Prostate gland (tissue), 2 donors: ENCODE data around the gene ZCWPW2.

Experiments used
- CTCF ChIP-seq, 4 experiments: fragments of 200-600 bp in 2 of 4; fragments of 450-650 bp in 2 of 4; sonication (generic) in 2 of 4; IDR thresholded peaks; 1 replicate in 3 of 4; 2 replicates in 1 of 4; pipeline ENCODE4 v1.5.1; 2016 to 2019; ENCODE audit warnings: antibody characterized with exemption in 4 of 4, mild to moderate bottlenecking in 2 of 4, moderate library complexity in 2 of 4
- POLR2AphosphoS5 ChIP-seq: sonication (generic); formaldehyde crosslinking; IDR thresholded peaks from one replicate; pipeline ENCODE4 v1.6.1; 2017; ENCODE audit warnings: antibody characterized with exemption

DNA sequence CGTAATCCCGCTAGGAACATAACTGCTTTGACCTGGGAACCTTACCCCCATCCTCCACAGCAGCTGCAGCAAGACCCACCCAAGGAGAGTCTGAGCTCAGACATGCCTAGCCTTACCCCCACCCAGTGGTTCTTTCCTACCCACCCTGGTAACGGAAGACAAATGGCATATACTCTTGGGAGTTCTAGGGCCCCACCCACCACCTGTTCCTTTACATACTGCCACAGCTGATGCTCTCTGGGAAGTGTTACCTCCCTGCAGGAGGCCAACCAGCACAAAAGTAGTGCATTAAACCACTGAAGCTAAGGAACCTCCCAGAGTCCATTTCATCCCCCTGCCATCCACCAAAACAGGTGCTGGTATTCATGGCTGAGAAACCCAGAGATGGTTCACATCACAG lies 50.7 kb downstream of the ZCWPW2 start:
- TF ChIP-seq CTCF (IDR thresholded peaks at IDR 0.05) (no peak), POLR2AphosphoS5 (no peak)
